D721Med (cell line): Measurements from ENCODE around the gene PRR5L.
A peak's percentile ranks its signal among the peaks of the same experiment; 100 is the strongest.

Experiments
- DNase-seq: peaks from one replicate; pipeline ENCODE4 v3.0.0; 2011; ENCODE audit warnings: low spot score; ENCODE audit not compliant: insufficient read length
- FAIRE-seq: peaks from 2 replicates; lab custom pipeline; 2011; peaks lifted over from hg19 to GRCh38; lab: Jason Lieb, UNC
- TF ChIP-seq, protein P1 (sequence below): IDR thresholded peaks from 2 replicates; pipeline ENCODE4 v1.5.1; 2012; ENCODE audit warnings: mild to moderate bottlenecking, control low read depth; ENCODE audit not compliant: insufficient read depth; ENCODE audit errors: missing control alignments

PRR5L gene

DNA sequence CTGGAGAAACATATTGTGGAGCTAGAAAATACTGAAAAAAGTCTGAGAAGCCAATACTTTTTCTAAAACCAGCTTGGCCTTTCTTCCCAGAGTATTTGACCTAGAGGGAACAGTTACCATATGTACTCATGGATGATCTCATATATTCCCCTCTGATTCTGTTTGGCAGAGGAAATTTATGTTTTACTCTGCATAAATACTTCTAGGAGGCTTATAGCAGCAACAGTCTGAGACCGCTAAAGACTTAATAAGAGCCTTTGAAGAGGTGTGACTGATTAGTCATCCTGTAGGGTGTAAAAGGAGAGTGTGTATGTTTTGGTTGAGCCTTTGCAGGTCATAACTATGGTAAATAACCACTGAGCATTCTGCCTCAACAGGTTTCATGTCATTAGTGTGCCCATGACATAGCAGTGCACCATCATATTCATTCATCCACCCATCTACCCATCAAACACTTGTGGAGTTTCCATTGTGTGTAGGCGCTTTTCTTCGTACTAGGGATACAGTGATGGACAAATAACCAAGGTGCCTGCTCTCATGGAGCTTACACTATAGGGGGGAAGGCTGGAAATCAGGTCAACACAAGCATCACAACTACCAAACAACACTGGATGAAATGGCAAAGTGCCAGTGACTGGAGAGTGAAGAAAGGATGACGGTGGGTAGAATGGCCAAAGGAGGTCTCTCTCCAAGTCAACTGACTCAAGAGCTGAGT lies 169.5 kb downstream of the PRR5L start:
- FAIRE-seq (no peak), DNase-seq (no peak)
- TF ChIP-seq, protein P1, sequence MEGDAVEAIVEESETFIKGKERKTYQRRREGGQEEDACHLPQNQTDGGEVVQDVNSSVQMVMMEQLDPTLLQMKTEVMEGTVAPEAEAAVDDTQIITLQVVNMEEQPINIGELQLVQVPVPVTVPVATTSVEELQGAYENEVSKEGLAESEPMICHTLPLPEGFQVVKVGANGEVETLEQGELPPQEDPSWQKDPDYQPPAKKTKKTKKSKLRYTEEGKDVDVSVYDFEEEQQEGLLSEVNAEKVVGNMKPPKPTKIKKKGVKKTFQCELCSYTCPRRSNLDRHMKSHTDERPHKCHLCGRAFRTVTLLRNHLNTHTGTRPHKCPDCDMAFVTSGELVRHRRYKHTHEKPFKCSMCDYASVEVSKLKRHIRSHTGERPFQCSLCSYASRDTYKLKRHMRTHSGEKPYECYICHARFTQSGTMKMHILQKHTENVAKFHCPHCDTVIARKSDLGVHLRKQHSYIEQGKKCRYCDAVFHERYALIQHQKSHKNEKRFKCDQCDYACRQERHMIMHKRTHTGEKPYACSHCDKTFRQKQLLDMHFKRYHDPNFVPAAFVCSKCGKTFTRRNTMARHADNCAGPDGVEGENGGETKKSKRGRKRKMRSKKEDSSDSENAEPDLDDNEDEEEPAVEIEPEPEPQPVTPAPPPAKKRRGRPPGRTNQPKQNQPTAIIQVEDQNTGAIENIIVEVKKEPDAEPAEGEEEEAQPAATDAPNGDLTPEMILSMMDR: no peak

DNA sequence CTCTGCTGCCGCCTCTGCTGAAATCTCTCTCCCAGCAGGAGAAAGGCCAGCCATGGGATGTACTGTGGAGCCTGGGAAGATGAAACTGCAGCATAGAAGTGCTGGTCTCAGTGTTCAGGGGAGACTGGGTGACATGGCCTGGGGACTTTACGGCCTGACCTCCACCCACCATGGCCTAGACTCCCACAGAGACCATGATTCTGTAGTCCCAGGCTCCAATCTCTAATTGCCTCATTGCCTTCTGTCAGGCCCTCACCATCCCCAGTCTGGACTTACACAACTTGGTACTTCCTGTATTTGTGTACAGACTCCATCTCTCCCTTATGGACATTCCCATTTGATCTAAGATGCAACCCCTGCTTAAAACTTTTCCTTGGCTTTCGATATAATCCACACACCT lies 170.9 kb downstream of the PRR5L start:
- no peak for FAIRE-seq
- TF ChIP-seq, protein P1: no peak
- no peak for DNase-seq

DNA sequence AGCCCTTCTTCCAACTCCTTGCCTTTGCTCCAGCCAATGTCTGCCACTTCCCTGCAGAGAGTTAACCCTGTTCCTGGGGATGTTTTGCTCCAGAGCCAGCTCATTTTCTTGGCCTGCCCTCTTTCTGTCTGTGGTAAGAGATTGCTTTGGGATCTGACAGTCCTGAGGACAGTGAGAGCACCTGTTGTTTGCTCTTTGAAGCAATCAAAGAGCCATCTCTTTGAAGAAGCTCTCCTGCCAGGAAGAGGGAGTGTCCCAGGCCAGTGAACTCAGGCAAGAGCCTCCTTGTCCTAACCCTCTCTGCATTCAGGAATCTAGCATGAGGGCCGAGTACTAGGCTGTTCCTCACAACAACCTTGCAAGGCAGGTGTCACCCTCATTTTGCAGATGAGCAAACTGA lies 171.8 kb downstream of the PRR5L start:
- TF ChIP-seq, protein P1: no peak
- FAIRE-seq (no peak), DNase-seq (no peak)

DNA sequence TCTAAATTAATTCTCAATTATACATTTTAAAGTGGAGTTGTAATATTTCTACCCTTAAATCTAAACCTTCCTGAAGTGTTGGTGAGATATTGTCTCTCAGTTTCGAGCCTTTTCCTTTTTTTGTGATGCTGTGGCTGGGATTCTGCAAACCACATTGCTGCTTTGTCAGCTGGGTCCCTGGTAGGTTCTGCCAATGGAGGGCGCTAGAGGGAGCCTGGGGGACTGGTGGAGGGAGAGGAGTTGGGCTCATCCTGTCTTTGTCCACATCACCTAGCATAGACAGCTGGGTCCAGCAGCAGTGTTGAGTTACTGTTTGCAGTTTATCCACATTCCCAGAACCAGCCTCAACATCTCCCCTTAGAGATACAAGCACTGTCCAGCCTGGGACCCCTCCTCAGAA lies 173.0 kb downstream of the PRR5L start:
- DNase-seq: no peak

DNA sequence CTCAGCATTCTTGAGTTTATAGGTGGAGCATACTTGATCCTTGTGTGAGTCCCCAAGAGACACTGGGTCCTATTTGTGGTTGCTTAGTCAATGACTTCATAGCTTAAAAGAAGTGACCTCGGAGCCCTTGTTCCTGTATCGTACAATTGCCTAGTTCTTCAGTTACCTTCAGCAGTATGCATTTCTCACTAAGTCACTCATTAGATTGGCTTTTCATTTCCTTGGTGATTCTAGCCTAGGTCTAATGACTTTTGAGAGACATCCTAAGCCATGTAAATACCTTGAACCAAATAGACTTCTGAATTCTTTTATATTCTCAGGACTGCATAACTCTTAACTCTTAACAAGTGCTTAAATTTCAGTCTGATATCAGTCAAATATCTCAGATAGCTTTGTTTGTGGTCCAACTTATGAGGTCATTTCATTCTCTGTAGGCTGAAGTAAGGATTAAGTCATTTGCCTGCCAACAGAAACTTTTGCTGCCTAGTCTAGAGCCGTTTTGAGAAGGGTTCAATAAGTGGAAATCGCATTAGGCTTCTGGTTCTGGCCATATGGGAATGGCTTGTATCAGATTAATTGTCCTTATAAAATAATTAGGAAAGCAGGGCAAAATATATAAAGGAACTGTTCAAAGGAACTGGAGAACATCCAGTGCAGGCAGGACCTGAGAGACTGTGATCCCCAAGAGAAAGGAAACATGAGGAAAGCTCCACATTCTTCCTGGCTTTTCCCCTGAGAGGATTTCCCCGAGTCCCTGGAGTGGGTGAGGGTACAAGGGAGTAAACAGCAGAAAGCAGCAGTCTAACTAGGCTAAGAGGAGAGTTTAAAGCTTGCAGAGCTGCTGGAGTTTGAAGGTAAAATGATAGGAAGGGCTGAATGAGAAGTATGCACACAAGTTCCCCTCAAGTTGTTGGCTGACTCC lies 174.1 kb downstream of the PRR5L start:
- FAIRE-seq (no peak), DNase-seq (no peak)
- TF ChIP-seq, protein P1: no peak

More for the DNA sequence above, 173.0 kb downstream of the PRR5L start:
- FAIRE-seq: no peak
- TF ChIP-seq, protein P1: peak; percentile 13

DNA sequence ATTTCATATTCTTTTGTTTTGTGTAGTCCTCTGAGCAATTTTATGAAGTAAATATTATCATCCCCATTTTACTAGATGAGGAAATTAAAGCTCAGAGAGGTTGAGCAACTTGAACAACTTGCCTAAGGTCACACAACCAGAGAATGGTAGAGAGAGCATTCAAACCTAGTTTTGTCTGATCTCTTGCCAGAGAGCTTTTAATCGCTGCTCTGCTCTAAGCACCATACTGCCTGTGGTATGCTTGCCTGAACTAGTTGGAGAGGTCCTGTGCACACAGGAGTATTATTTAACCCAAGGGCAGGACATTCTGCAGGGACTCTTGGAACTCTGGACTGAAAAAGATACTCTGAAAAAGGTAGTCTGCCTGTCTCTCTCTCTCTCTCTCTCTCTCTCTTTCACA lies 175.5 kb downstream of the PRR5L start:
- TF ChIP-seq, protein P1: no peak
- no peak for FAIRE-seq

More for the DNA sequence above, 175.5 kb downstream of the PRR5L start:
- DNase-seq: no peak
